ENCODE results near the gene MEGF8. TPM values are rescaled to one million over a fixed set of nuclear protein-coding genes. Genes with fewer than 3 reads are reported as not detected.
A peak's percentile ranks its signal among the peaks of the same experiment; 100 is the strongest.

MEGF8 gene
- total and polyA plus RNA-seq, 4 donors: 1.2 to 13.7 (median 9.4) TPM

DNA sequence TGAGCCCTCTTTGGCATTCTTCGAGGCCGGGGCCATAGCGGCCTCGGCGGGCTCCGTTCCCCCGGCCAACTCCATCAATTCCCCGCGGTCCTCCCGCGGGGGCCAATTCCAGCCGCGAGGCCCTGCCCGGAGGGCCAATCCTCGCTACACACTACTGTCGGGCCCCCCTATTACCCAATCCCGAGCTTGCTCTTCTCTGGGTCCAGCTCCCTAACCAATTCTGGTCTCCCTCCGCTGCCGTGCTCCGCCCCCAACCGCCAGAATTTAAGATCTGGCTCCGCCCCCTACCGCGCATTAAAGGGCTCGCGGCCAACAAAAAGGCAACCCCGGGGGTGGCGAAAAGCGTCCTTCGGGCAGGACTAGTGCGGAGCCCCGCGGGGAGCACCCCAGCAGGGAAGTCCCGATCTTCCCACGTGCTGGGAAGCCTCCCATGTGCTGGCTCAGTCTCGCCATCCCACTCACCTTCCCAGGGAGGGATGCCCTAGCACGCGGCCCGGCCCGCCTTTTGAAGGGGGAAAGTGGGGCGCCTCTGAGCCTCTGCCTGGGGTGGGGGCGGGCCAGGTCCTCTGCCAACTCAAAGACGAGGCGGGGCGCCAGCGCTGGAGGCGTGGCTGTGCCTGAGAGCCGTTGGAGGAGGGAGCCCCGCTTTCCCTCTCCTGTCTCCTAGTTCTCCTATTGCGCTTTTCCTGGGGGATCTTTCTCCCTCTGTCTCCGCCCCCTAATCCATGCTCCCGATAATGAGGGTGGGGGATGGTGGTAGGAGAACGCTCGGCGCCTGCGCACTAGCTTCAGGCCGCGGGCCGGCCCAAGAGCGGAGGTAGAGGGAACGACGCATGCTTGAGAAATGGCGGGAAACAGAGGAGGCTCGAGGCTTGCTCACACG, 98.3 kb downstream of the MEGF8 start:
- DNase-seq (ENCODE audit: low spot score): peak; percentile 92
- no peak overlapping the region for H3K9ac ChIP-seq (ENCODE audit: low read depth in 1 of 2, low read length in 2 of 2)
- peaks cover 8 to 22% (median 14%) of the 10 kb centered on the region in 4 donors for H3K4me1 ChIP-seq (ENCODE audit: control insufficient read depth in 4 of 4, insufficient read depth in 4 of 4, low read length in 3 of 4)
- 7% methylated on average over 65 of the region's 65 CpGs for WGBS
- no peaks in the 10 kb centered on the region for H3K9me3 ChIP-seq (ENCODE audit: control insufficient read depth in 4 of 4, low read length in 3 of 4)
- no peak for TF ChIP-seq TAF1 (conservative IDR thresholded peaks at IDR 0.05)
- TF ChIP-seq SP1 (IDR thresholded peaks at IDR 0.05): peak; percentile 65
- no peak for TF ChIP-seq HNF4A (conservative IDR thresholded peaks at IDR 0.05)
- TF ChIP-seq YY1 (IDR thresholded peaks at IDR 0.05): peak; percentile 25
- TF ChIP-seq GABPA (IDR thresholded peaks at IDR 0.05 in 1 of 2, conservative IDR thresholded peaks at IDR 0.05 in 1 of 2): no peak
- TF ChIP-seq FOXA1 (IDR thresholded peaks at IDR 0.05): no peak
- TF ChIP-seq FOXA2 (IDR thresholded peaks at IDR 0.05): no peak
- no peak for TF ChIP-seq EGR1 (IDR thresholded peaks at IDR 0.05; ENCODE audit: low read depth in 2 of 2)
- TF ChIP-seq, protein P1, sequence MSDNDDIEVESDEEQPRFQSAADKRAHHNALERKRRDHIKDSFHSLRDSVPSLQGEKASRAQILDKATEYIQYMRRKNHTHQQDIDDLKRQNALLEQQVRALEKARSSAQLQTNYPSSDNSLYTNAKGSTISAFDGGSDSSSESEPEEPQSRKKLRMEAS (IDR thresholded peaks at IDR 0.05): peak; percentile 14
- no peak for TF ChIP-seq RAD21 (IDR thresholded peaks at IDR 0.05)
- TF ChIP-seq, protein P2, sequence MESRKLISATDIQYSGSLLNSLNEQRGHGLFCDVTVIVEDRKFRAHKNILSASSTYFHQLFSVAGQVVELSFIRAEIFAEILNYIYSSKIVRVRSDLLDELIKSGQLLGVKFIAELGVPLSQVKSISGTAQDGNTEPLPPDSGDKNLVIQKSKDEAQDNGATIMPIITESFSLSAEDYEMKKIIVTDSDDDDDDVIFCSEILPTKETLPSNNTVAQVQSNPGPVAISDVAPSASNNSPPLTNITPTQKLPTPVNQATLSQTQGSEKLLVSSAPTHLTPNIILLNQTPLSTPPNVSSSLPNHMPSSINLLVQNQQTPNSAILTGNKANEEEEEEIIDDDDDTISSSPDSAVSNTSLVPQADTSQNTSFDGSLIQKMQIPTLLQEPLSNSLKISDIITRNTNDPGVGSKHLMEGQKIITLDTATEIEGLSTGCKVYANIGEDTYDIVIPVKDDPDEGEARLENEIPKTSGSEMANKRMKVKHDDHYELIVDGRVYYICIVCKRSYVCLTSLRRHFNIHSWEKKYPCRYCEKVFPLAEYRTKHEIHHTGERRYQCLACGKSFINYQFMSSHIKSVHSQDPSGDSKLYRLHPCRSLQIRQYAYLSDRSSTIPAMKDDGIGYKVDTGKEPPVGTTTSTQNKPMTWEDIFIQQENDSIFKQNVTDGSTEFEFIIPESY (IDR thresholded peaks at IDR 0.05): no peak
- no peaks in the 10 kb centered on the region for H3K36me3 ChIP-seq (ENCODE audit: control insufficient read depth in 4 of 4, insufficient read depth in 3 of 4, low read depth in 1 of 4, low read length in 3 of 4)
- peak overlapping the region; percentile 38 to 43 for H3K27ac ChIP-seq (ENCODE audit: low read depth in 1 of 2, low read length in 2 of 2)
- H3K27me3 ChIP-seq (ENCODE audit: control insufficient read depth in 4 of 4, insufficient read depth in 4 of 4, low read length in 3 of 4): no peaks in the 10 kb centered on the region
- H3K4me3 ChIP-seq (ENCODE audit: low read depth in 1 of 3, low read length in 3 of 3): peak overlapping the region; percentile 27 to 65 (median 53)

DNA sequence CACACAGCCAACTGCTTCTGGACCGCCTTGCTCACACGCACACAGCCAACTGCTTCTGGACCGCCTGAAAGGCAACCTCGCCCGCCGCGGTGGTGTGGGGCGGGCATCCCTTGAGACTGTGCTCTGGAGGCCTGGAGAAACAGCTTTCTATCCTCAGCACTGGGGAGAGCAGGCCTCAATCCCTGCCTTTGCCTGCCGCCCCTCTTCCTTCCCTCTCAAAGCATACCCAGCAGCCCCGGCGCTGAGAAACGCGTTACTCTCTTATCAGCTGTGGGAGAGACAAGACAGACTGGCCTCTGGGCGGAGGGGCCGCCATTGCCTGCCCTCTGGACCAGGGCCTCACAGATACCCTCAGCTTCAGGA, 98.9 kb downstream of the MEGF8 start:
- no peaks in the 10 kb centered on the region for H3K36me3 ChIP-seq (ENCODE audit: control insufficient read depth in 4 of 4, insufficient read depth in 3 of 4, low read depth in 1 of 4, low read length in 3 of 4)
- no peaks in the 10 kb centered on the region for H3K9me3 ChIP-seq (ENCODE audit: control insufficient read depth in 4 of 4, low read length in 3 of 4)
- WGBS: 73% methylated on average over 15 of the region's 15 CpGs
- no peak for TF ChIP-seq TAF1 (conservative IDR thresholded peaks at IDR 0.05)
- TF ChIP-seq, protein P3, sequence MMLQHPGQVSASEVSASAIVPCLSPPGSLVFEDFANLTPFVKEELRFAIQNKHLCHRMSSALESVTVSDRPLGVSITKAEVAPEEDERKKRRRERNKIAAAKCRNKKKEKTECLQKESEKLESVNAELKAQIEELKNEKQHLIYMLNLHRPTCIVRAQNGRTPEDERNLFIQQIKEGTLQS (IDR thresholded peaks at IDR 0.05): no peak
- no peak for TF ChIP-seq RAD21 (IDR thresholded peaks at IDR 0.05)
- TF ChIP-seq, protein P1 (IDR thresholded peaks at IDR 0.05): no peak
- TF ChIP-seq YY1 (IDR thresholded peaks at IDR 0.05): no peak
- TF ChIP-seq, protein P4, sequence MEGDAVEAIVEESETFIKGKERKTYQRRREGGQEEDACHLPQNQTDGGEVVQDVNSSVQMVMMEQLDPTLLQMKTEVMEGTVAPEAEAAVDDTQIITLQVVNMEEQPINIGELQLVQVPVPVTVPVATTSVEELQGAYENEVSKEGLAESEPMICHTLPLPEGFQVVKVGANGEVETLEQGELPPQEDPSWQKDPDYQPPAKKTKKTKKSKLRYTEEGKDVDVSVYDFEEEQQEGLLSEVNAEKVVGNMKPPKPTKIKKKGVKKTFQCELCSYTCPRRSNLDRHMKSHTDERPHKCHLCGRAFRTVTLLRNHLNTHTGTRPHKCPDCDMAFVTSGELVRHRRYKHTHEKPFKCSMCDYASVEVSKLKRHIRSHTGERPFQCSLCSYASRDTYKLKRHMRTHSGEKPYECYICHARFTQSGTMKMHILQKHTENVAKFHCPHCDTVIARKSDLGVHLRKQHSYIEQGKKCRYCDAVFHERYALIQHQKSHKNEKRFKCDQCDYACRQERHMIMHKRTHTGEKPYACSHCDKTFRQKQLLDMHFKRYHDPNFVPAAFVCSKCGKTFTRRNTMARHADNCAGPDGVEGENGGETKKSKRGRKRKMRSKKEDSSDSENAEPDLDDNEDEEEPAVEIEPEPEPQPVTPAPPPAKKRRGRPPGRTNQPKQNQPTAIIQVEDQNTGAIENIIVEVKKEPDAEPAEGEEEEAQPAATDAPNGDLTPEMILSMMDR (IDR thresholded peaks at IDR 0.05; ENCODE audit: low read depth, low read length, missing input control): no peak
- TF ChIP-seq EGR1 (IDR thresholded peaks at IDR 0.05; ENCODE audit: low read depth in 2 of 2): no peak
- no peak for TF ChIP-seq RXRA (IDR thresholded peaks at IDR 0.05)
- no peak for TF ChIP-seq HNF4A (conservative IDR thresholded peaks at IDR 0.05)
- TF ChIP-seq JUND (IDR thresholded peaks at IDR 0.05): no peak
- TF ChIP-seq, protein P2 (IDR thresholded peaks at IDR 0.05): no peak
- TF ChIP-seq, protein P5, sequence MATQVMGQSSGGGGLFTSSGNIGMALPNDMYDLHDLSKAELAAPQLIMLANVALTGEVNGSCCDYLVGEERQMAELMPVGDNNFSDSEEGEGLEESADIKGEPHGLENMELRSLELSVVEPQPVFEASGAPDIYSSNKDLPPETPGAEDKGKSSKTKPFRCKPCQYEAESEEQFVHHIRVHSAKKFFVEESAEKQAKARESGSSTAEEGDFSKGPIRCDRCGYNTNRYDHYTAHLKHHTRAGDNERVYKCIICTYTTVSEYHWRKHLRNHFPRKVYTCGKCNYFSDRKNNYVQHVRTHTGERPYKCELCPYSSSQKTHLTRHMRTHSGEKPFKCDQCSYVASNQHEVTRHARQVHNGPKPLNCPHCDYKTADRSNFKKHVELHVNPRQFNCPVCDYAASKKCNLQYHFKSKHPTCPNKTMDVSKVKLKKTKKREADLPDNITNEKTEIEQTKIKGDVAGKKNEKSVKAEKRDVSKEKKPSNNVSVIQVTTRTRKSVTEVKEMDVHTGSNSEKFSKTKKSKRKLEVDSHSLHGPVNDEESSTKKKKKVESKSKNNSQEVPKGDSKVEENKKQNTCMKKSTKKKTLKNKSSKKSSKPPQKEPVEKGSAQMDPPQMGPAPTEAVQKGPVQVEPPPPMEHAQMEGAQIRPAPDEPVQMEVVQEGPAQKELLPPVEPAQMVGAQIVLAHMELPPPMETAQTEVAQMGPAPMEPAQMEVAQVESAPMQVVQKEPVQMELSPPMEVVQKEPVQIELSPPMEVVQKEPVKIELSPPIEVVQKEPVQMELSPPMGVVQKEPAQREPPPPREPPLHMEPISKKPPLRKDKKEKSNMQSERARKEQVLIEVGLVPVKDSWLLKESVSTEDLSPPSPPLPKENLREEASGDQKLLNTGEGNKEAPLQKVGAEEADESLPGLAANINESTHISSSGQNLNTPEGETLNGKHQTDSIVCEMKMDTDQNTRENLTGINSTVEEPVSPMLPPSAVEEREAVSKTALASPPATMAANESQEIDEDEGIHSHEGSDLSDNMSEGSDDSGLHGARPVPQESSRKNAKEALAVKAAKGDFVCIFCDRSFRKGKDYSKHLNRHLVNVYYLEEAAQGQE (IDR thresholded peaks at IDR 0.05): no peak
- TF ChIP-seq SP1 (IDR thresholded peaks at IDR 0.05): no peak
- no peak for TF ChIP-seq NR2F2 (IDR thresholded peaks at IDR 0.05)
- TF ChIP-seq HNF4G (IDR thresholded peaks at IDR 0.05): no peak
- TF ChIP-seq FOXA1 (IDR thresholded peaks at IDR 0.05): no peak
- TF ChIP-seq GABPA (IDR thresholded peaks at IDR 0.05 in 1 of 2, conservative IDR thresholded peaks at IDR 0.05 in 1 of 2): no peak
- no peak for TF ChIP-seq FOXA2 (IDR thresholded peaks at IDR 0.05)
- H3K4me3 ChIP-seq (ENCODE audit: low read depth in 1 of 3, low read length in 3 of 3): no peak overlapping the region
- no peak overlapping the region for H3K9ac ChIP-seq (ENCODE audit: low read depth in 1 of 2, low read length in 2 of 2)
- H3K27me3 ChIP-seq (ENCODE audit: control insufficient read depth in 4 of 4, insufficient read depth in 4 of 4, low read length in 3 of 4): no peaks in the 10 kb centered on the region
- peak overlapping the region; percentile 37 to 43 for H3K27ac ChIP-seq (ENCODE audit: low read depth in 1 of 2, low read length in 2 of 2)
- H3K4me1 ChIP-seq (ENCODE audit: control insufficient read depth in 4 of 4, insufficient read depth in 4 of 4, low read length in 3 of 4): peaks cover 6 to 20% (median 13%) of the 10 kb centered on the region in 4 donors
- no peak for DNase-seq (ENCODE audit: low spot score)

Data from liver (tissue), 9 donors.